Measurements from ENCODE around the gene SEC22A.

SEC22A gene

DNA sequence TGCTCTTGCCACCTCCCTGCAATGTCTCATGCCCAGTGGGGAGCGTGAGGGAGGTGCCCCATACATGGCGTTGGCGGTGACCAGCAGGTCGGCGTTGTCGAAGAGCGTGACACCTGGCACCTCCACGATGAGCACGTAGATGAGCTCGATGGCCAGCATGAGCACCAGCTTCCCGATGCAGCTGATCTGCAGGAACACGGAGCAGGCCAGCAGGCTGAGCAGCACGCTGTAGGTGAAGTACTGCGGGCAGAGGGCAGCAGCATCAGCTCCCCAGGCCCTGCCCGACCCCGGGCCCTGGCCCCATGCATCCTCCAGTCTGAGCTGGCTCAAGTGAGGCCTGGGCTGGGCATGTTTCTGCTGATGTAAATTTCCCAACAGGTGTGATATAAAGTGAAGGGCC, 98.3 kb downstream of the SEC22A start:
- Histone ChIP-seq H3K9me3 (ENCODE audit: control insufficient read depth, low read depth, low read length) (no peaks in the 10 kb centered on the region), H3K4me1 (ENCODE audit: control insufficient read depth, low read depth, low read length) (no peaks in the 10 kb centered on the region), H3K27ac (ENCODE audit: low read length) (no peak overlapping the region), H3K4me3 (ENCODE audit: low read length) (no peak overlapping the region), H3K27me3 (ENCODE audit: control insufficient read depth, insufficient read depth, low read length) (no peaks in the 10 kb centered on the region), H3K9ac (ENCODE audit: low read length) (no peak overlapping the region), H3K36me3 (ENCODE audit: control insufficient read depth, low read depth, low read length) (peaks cover 8% of the 10 kb centered on the region)

DNA sequence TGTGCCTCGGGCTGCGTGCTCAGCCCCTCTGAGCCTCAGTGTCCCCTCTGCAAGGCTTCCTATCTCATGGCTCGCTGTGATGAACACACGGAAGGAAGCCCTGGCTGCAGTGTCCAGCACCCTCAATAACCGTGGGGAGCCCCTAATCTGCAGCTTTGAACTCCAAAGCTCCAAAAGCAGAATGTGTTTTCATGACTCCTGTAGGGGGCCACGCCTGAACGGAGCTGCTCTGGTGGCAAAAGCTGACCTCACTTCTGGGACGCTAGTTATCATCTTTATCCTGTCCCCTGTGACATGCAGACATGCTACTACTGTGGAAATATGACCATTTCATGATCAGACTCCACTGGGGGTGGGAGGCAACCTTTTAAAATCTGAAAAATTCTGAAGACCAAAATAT, 98.8 kb downstream of the SEC22A start:
- Histone ChIP-seq H3K27me3 (ENCODE audit: control insufficient read depth, insufficient read depth, low read length) (no peaks in the 10 kb centered on the region), H3K9me3 (ENCODE audit: control insufficient read depth, low read depth, low read length) (no peaks in the 10 kb centered on the region), H3K27ac (ENCODE audit: low read length) (no peak overlapping the region), H3K9ac (ENCODE audit: low read length) (no peak overlapping the region), H3K4me1 (ENCODE audit: control insufficient read depth, low read depth, low read length) (no peaks in the 10 kb centered on the region), H3K4me3 (ENCODE audit: low read length) (no peak overlapping the region), H3K36me3 (ENCODE audit: control insufficient read depth, low read depth, low read length) (peaks cover 8% of the 10 kb centered on the region)

DNA sequence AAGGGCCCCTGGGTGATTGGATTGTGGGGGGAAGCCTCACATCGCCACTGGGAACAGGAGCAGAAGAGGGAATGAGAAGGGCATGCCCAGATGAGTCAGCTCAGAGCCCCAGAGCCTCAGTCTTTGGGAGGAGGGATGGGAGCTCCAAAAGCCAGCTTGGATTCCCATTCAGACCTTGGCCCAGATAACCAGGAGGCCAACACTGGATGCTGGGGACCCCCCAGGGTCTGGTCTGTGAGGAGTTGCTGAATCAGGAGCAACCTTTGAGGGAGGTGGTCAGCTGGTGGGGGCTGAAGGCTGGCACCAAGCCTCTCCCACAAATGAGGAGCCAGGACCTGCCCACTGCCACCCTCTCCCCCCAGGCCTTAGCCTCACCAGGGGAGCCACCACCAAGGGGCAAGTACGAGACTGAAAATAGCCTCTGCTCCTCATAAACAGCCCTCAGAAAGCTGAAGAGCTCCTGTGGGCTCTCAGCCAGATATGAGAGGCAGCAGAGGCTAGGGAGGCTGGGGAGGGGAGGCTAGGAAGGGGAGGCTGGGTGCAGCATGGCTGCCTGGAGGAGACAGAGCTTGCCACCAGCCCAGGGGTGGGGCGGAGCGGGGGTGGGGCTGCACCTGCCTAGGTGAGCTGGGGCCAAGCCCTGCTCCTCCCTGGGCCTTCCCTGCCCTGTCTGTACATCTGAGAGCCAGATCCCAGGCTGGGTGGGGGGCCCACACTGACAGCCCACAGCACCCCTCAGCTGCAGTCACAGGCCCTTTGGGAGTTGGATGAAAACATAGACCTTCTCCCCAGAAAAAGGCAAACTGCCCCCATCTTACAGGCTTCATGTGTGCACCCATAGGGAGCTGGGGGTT, 99.8 kb downstream of the SEC22A start:
- Histone ChIP-seq H3K27ac (ENCODE audit: low read length) (no peak overlapping the region), H3K9ac (ENCODE audit: low read length) (no peak overlapping the region), H3K9me3 (ENCODE audit: control insufficient read depth, low read depth, low read length) (no peaks in the 10 kb centered on the region), H3K36me3 (ENCODE audit: control insufficient read depth, low read depth, low read length) (peaks cover 8% of the 10 kb centered on the region), H3K27me3 (ENCODE audit: control insufficient read depth, insufficient read depth, low read length) (no peaks in the 10 kb centered on the region), H3K4me3 (ENCODE audit: low read length) (no peak overlapping the region), H3K4me1 (ENCODE audit: control insufficient read depth, low read depth, low read length) (no peaks in the 10 kb centered on the region)

DNA sequence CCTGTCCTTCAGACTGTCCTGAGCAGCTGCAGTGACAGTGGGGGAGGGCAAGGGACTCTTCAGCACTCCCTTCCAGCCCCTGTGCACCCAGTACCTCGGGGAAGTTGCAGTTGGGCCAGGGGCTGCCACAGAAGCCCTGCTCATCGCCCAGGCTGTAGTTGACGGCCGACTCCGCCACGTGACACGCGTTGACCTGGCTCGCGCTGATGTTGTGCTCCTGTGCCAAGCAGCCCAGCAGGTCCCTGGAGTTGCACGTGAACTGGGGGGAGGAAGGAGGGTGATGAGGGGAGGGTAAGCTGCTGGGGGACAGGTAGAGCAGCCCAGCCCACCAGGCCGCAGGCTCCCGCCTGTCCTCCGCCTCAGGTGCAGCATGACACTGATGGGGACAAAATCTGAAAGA, 101.2 kb downstream of the SEC22A start:
- no peaks in the 10 kb centered on the region for H3K9me3 ChIP-seq (ENCODE audit: control insufficient read depth, low read depth, low read length)
- H3K9ac ChIP-seq (ENCODE audit: low read length), result no peak overlapping the region
- H3K4me3 ChIP-seq (ENCODE audit: low read length), result no peak overlapping the region
- peaks cover 8% of the 10 kb centered on the region for H3K36me3 ChIP-seq (ENCODE audit: control insufficient read depth, low read depth, low read length)
- no peak overlapping the region for H3K27ac ChIP-seq (ENCODE audit: low read length)
- H3K27me3 ChIP-seq (ENCODE audit: control insufficient read depth, insufficient read depth, low read length), result no peaks in the 10 kb centered on the region
- H3K4me1 ChIP-seq (ENCODE audit: control insufficient read depth, low read depth, low read length), result no peaks in the 10 kb centered on the region

DNA sequence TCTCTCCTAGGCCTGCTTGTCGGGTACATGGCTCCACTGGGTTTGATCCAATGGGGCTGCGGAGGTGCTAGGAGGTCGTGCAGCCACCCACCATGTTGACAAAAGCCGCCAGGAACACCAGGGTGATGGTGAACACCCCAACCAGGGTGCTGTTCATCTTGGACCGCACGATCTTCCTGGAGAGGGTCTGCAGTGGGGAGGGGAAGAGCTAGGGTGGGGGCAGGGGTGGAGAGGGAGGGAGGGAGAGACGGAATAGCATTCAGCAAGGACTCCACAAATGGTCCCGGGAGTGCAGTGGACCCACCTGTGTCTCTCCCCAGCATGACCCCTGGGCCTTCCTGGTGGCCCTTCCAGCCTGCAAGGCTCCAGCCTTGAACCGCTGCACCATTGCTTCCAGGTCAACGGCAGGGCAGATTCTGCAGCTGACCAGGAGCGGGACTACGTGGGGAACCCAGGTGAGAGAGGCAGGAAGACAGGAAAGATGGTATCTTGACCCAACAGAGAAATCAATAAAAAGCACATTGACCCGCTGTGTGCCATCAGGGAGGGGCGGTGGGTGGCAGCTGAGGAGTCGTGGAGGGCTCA, 102.3 kb downstream of the SEC22A start:
- no peak overlapping the region for H3K9ac ChIP-seq (ENCODE audit: low read length)
- no peaks in the 10 kb centered on the region for H3K9me3 ChIP-seq (ENCODE audit: control insufficient read depth, low read depth, low read length)
- H3K36me3 ChIP-seq (ENCODE audit: control insufficient read depth, low read depth, low read length), result peaks cover 8% of the 10 kb centered on the region
- H3K27ac ChIP-seq (ENCODE audit: low read length), result no peak overlapping the region
- H3K4me1 ChIP-seq (ENCODE audit: control insufficient read depth, low read depth, low read length), result no peaks in the 10 kb centered on the region
- no peak overlapping the region for H3K4me3 ChIP-seq (ENCODE audit: low read length)
- no peaks in the 10 kb centered on the region for H3K27me3 ChIP-seq (ENCODE audit: control insufficient read depth, insufficient read depth, low read length)

DNA sequence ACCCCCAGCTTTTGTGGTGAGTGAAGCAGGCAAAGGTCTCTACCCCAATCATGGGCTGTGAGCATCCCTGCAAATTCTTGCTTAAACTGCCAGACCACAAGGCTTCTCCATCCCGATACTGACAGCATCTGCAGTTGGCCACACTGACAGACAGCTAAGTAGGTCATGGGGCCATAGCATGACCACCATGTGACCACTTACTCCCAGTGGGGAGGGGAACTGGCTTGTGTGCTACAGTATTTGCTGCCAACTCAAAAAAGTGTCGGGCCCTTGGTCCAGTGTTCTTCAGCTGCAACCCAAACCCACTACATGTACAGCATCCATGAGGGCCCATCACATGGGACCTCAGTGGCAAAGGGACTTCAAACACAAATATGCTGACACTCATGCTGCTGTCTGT, 103.4 kb downstream of the SEC22A start:
- H3K9ac ChIP-seq (ENCODE audit: low read length), result no peak overlapping the region
- no peaks in the 10 kb centered on the region for H3K27me3 ChIP-seq (ENCODE audit: control insufficient read depth, insufficient read depth, low read length)
- H3K4me1 ChIP-seq (ENCODE audit: control insufficient read depth, low read depth, low read length), result no peaks in the 10 kb centered on the region
- no peak overlapping the region for H3K27ac ChIP-seq (ENCODE audit: low read length)
- H3K4me3 ChIP-seq (ENCODE audit: low read length), result no peak overlapping the region
- peaks cover 8% of the 10 kb centered on the region for H3K36me3 ChIP-seq (ENCODE audit: control insufficient read depth, low read depth, low read length)
- H3K9me3 ChIP-seq (ENCODE audit: control insufficient read depth, low read depth, low read length), result no peaks in the 10 kb centered on the region

DNA sequence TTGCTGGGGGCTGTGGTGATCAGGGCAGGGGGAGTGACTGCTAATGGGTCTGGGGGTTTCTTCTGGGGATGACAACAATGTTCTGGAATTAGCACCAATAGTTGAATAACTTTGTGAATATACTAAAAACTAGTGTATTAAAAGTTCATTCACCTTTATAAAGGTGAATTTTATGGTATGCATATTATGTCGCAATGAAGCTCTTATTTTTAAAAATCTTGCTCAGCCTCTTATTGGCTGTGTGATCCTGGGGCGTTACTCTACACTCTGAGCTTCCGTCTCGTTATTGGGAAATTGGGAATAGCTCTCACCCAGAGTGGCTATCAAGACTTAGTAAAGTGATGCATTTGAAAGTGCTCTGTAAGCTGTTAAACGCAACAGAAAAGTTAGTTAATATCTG, 105.3 kb downstream of the SEC22A start:
- Histone ChIP-seq H3K9ac (ENCODE audit: low read length) (no peak overlapping the region), H3K4me1 (ENCODE audit: control insufficient read depth, low read depth, low read length) (peaks cover 16% of the 10 kb centered on the region), H3K27me3 (ENCODE audit: control insufficient read depth, insufficient read depth, low read length) (no peaks in the 10 kb centered on the region), H3K36me3 (ENCODE audit: control insufficient read depth, low read depth, low read length) (peaks cover 7% of the 10 kb centered on the region), H3K9me3 (ENCODE audit: control insufficient read depth, low read depth, low read length) (no peaks in the 10 kb centered on the region), H3K4me3 (ENCODE audit: low read length) (no peak overlapping the region), H3K27ac (ENCODE audit: low read length) (no peak overlapping the region)

DNA sequence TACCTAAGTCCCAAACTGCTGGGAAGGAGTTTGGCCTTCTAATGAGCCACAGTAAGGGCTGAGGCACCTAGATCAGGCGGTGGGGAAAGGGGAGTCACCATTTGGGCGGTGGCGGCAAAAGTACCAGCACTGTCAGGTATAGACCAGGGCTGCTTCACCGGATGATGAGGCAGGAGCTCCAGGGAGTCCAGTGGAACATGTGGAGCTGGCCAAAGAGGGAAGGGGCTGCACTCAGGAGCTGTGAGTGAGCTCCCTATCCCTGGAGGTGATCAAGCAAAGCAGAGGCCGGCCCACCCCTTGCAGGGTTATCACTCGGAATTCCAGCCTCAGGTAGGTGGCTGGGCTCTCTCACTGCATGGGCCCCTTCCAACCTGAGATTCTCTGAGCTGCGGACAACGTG, 108.4 kb downstream of the SEC22A start:
- H3K9ac ChIP-seq (ENCODE audit: low read length), result no peak overlapping the region
- H3K4me3 ChIP-seq (ENCODE audit: low read length), result no peak overlapping the region
- no peak overlapping the region for H3K27ac ChIP-seq (ENCODE audit: low read length)
- H3K4me1 ChIP-seq (ENCODE audit: control insufficient read depth, low read depth, low read length), result peaks cover 44% of the 10 kb centered on the region
- H3K36me3 ChIP-seq (ENCODE audit: control insufficient read depth, low read depth, low read length), result no peaks in the 10 kb centered on the region
- no peaks in the 10 kb centered on the region for H3K9me3 ChIP-seq (ENCODE audit: control insufficient read depth, low read depth, low read length)
- H3K27me3 ChIP-seq (ENCODE audit: control insufficient read depth, insufficient read depth, low read length), result no peaks in the 10 kb centered on the region

DNA sequence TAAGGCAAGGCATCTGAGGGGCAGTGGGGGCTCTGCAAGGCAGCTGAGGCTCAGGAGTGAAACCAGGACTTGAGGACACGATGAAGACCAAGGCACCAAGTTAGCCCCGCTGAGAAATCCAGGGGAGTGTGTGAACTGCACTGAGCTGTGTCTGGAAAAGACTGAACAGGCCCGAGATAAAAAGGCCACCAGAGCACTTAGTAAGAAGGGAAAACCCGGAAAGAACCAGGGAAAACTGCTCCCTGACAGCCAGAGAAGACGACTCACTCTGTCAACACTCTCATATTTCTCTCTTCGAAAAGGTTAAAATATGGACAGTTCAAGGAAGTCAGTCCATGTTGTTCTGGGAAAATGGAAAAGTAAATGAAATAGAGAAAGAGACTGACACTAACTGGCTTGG, 109.0 kb downstream of the SEC22A start:
- Histone ChIP-seq H3K9ac (ENCODE audit: low read length) (no peak overlapping the region), H3K27me3 (ENCODE audit: control insufficient read depth, insufficient read depth, low read length) (no peaks in the 10 kb centered on the region), H3K36me3 (ENCODE audit: control insufficient read depth, low read depth, low read length) (no peaks in the 10 kb centered on the region), H3K27ac (ENCODE audit: low read length) (no peak overlapping the region), H3K4me3 (ENCODE audit: low read length) (no peak overlapping the region), H3K4me1 (ENCODE audit: control insufficient read depth, low read depth, low read length) (peaks cover 50% of the 10 kb centered on the region), H3K9me3 (ENCODE audit: control insufficient read depth, low read depth, low read length) (no peaks in the 10 kb centered on the region)

DNA sequence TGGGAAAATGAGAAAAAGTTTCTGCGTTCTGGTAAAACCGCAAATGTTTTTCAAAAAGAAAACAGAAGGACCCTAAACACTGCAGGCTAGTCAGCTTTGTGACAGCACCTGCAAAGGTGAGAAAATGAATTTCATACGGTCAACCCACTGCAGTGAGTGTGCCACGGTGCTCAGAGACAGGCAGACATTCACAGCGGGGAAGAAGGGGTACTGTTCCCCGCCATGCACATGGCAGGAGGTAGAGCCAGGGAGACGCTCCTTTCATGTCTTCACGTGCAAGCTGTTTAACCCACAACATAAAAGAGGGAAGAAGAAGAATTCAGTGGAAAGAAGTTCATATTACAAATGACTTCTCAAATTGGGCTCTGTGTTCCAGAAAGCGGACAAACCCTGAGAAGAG, 109.5 kb downstream of the SEC22A start:
- peaks cover 54% of the 10 kb centered on the region for H3K4me1 ChIP-seq (ENCODE audit: control insufficient read depth, low read depth, low read length)
- no peaks in the 10 kb centered on the region for H3K36me3 ChIP-seq (ENCODE audit: control insufficient read depth, low read depth, low read length)
- H3K9me3 ChIP-seq (ENCODE audit: control insufficient read depth, low read depth, low read length), result no peaks in the 10 kb centered on the region
- H3K9ac ChIP-seq (ENCODE audit: low read length), result no peak overlapping the region
- H3K27me3 ChIP-seq (ENCODE audit: control insufficient read depth, insufficient read depth, low read length), result no peaks in the 10 kb centered on the region
- H3K4me3 ChIP-seq (ENCODE audit: low read length), result no peak overlapping the region
- no peak overlapping the region for H3K27ac ChIP-seq (ENCODE audit: low read length)

DNA sequence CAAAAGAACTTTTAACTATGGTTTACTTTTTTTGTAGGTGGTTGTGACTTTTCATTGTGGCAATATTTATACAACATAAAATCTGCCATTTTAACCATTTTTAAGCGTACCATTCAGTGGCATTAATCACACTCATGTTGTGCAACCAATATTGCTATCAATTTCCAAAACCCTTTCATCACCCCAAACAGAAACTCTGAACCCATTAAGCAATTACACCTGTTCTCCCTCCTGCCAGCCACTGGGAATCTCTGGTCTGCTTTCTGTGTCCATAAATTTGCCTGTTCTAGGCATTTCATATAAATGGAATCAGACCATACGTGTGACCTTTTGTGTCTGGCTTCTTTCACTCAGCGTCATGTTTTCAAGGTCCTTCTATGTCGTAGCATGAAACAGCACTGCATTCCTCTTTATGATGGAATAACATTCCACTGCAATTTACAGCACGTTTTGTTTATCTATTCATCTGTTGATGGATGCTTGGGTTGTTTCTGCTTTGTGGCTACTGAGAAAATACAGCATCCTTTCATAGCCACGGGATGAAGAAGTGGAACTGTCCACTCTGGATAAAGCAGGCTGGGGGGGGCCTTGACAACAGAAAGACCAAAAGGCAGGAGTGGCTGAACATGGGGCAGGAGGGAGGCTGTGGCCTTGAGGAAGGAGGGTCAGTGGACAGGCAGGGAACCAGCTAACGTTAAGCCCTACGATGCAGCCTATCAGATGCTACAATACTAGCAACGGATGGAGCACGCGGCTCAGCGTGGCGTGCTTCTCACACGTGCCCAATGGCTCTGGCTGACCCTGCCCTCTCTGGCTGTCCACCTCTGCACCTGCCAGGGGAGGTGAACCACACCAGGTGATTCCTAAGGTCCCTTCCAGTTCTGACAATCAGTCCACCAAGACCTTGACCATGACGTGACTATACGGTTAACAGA, 110.9 kb downstream of the SEC22A start:
- H3K9ac ChIP-seq (ENCODE audit: low read length), result no peak overlapping the region
- no peaks in the 10 kb centered on the region for H3K27me3 ChIP-seq (ENCODE audit: control insufficient read depth, insufficient read depth, low read length)
- no peaks in the 10 kb centered on the region for H3K9me3 ChIP-seq (ENCODE audit: control insufficient read depth, low read depth, low read length)
- peak overlapping the region; percentile 26 for H3K4me3 ChIP-seq (ENCODE audit: low read length)
- no peak overlapping the region for H3K27ac ChIP-seq (ENCODE audit: low read length)
- H3K4me1 ChIP-seq (ENCODE audit: control insufficient read depth, low read depth, low read length), result peaks cover 58% of the 10 kb centered on the region
- H3K36me3 ChIP-seq (ENCODE audit: control insufficient read depth, low read depth, low read length), result no peaks in the 10 kb centered on the region
